CD4-positive, alpha-beta T cell (primary cell): ENCODE results near the gene HABP2. TPM values are rescaled to one million over a fixed set of nuclear protein-coding genes. Genes with fewer than 3 reads are reported as not detected.

Experiments
- ATAC-seq: fragments of 200-7000 bp; cut with Tn5 transposase; one replicate; pipeline ENCODE4 v1.10.0; 2022; ENCODE audit warnings: mild to moderate bottlenecking; ENCODE audit not compliant: poor library complexity
- CTCF ChIA-PET: fragments of 350-600 bp; sonication (Branson Sonifier 250); formaldehyde crosslinking; loops from one replicate; lab custom pipeline; 2021; ENCODE audit warnings: antibody characterized with exemption, inconsistent platforms; lab: Charles Lee
- POLR2A ChIA-PET: fragments of 350-600 bp; sonication (Branson Sonifier 250); formaldehyde crosslinking; loops from one replicate; lab custom pipeline; 2021; ENCODE audit warnings: antibody characterized with exemption, inconsistent platforms; lab: Charles Lee
- DNase-seq, 14 experiments: peaks; one replicate each; pipeline ENCODE4 v3.0.0-alpha.2; 2013 to 2020; ENCODE audit warnings: mixed read lengths in 2 of 14
- H3K27ac ChIP-seq, 2 donors: one replicate each; pipeline versions ENCODE4 v1.5.1 to v1.7.0; 2013; ENCODE audit warnings: low read length in 2 of 2, low read depth in 1 of 2, mild to moderate bottlenecking in 1 of 2
- H3K27me3 ChIP-seq, 2 experiments: 1 replicate in 1 of 2; 2 replicates in 1 of 2; pipeline versions ENCODE4 v1.6.1 to v1.7.0; 2013; ENCODE audit warnings: low read length in 2 of 2, control low read depth in 1 of 2, mild to moderate bottlenecking in 1 of 2, moderate library complexity in 1 of 2; ENCODE audit not compliant: insufficient read depth in 2 of 2, control insufficient read depth in 1 of 2
- H3K36me3 ChIP-seq: one replicate; pipeline ENCODE4 v1.6.1; 2013; ENCODE audit warnings: low read length, control low read depth; ENCODE audit not compliant: insufficient read depth
- H3K4me1 ChIP-seq: one replicate; pipeline ENCODE4 v1.6.1; 2013; ENCODE audit warnings: low read length, control low read depth; ENCODE audit not compliant: insufficient read depth
- H3K4me3 ChIP-seq: one replicate; pipeline ENCODE4 v1.5.1; 2013; ENCODE audit warnings: mild to moderate bottlenecking, low read length, moderate library complexity
- H3K9me3 ChIP-seq, 2 experiments: 1 replicate in 1 of 2; 2 replicates in 1 of 2; pipeline versions ENCODE4 v1.6.1 to v1.7.0; 2013; ENCODE audit warnings: low read length in 2 of 2, mild to moderate bottlenecking in 2 of 2, control low read depth in 1 of 2, moderate library complexity in 1 of 2; ENCODE audit not compliant: control insufficient read depth in 1 of 2, insufficient read depth in 1 of 2
- H3K27ac Mint-ChIP-seq: one replicate; pipeline ENCODE4 v1.8.0; 2020; ENCODE audit warnings: mixed read lengths
- H3K27me3 Mint-ChIP-seq: one replicate; pipeline ENCODE4 v1.8.0; 2021; ENCODE audit warnings: mixed read lengths
- H3K36me3 Mint-ChIP-seq: one replicate; pipeline ENCODE4 v1.8.0; 2021; ENCODE audit warnings: low read depth, mixed read lengths
- H3K4me1 Mint-ChIP-seq: one replicate; pipeline ENCODE4 v1.8.0; 2021; ENCODE audit warnings: low read depth, mixed read lengths
- H3K4me3 Mint-ChIP-seq: one replicate; pipeline ENCODE4 v1.8.0; 2020; ENCODE audit warnings: mild to moderate bottlenecking, mixed read lengths
- H3K9me3 Mint-ChIP-seq: one replicate; pipeline ENCODE4 v1.8.0; 2020; ENCODE audit warnings: mixed read lengths
- intact Hi-C, 2 experiments: fragments of 100-400 bp; cut with DNase I in 1 of 2; cut with micrococcal nuclease in 1 of 2; formaldehyde crosslinking; loops; one replicate each; pipeline versions ENCODE4 v1.15.1 to v1.9.0; 2023 to 2025; cut with DNase I, micrococcal nuclease
- total RNA-seq, 174 experiments: library from RNA in 2 of 174; stranded (reverse) in 2 of 174; gene quantifications; one replicate each; pipeline ENCODE4 v1.2.3 and lab custom pipeline; 2021 to 2026
- TF ChIP-seq, protein P1 (sequence below): fragments of 200-600 bp; IDR thresholded peaks from one replicate; pipeline ENCODE4 v1.8.0; 2022; ENCODE audit warnings: antibody characterized with exemption, mild to moderate bottlenecking

HABP2 gene
- total RNA-seq, 2 experiments from 2014 or later, result not detected

DNA sequence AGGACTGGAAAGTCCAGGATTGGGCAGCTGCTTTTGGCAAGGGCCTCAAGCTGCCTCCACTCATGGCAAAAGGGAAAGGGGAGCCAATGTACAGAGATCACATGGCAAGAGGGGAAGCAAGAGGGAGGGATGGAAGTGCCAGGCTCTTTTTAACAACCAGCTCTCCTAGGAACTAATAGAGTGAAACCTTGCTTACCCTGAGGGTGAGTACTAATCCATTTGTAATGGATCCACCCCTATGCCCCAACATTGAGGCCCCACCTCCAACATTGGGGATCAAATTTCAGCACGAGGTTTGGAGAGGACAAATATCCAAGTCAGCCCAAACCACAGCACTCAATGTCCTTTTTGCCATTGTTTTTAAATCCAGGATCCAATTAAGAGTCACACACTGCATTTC lies 12.5 kb downstream of the HABP2 start:
- ChIA-PET POLR2A (no interaction called here), CTCF (no interaction called here)
- Mint-ChIP-seq H3K4me1 (peaks cover 4% of the 10 kb centered on the region), H3K27me3 (peaks cover 16% of the 10 kb centered on the region), H3K27ac (no peak overlapping the region), H3K36me3 (no peaks in the 10 kb centered on the region), H3K4me3 (no peak overlapping the region), H3K9me3 (no peaks in the 10 kb centered on the region)
- no peak overlapping the region for H3K27ac ChIP-seq
- H3K9me3 ChIP-seq, result peaks cover 0 to 4% of the 10 kb centered on the region in 2 experiments
- H3K4me1 ChIP-seq, result peaks cover 4% of the 10 kb centered on the region
- ATAC-seq, result no peak
- no peak overlapping the region for H3K4me3 ChIP-seq
- H3K27me3 ChIP-seq, result no peaks in the 10 kb centered on the region
- DNase-seq, result no peak
- TF ChIP-seq, protein P1, sequence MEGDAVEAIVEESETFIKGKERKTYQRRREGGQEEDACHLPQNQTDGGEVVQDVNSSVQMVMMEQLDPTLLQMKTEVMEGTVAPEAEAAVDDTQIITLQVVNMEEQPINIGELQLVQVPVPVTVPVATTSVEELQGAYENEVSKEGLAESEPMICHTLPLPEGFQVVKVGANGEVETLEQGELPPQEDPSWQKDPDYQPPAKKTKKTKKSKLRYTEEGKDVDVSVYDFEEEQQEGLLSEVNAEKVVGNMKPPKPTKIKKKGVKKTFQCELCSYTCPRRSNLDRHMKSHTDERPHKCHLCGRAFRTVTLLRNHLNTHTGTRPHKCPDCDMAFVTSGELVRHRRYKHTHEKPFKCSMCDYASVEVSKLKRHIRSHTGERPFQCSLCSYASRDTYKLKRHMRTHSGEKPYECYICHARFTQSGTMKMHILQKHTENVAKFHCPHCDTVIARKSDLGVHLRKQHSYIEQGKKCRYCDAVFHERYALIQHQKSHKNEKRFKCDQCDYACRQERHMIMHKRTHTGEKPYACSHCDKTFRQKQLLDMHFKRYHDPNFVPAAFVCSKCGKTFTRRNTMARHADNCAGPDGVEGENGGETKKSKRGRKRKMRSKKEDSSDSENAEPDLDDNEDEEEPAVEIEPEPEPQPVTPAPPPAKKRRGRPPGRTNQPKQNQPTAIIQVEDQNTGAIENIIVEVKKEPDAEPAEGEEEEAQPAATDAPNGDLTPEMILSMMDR, result no peak
- H3K36me3 ChIP-seq, result no peaks in the 10 kb centered on the region
- intact Hi-C loops, result no loop called here

DNA sequence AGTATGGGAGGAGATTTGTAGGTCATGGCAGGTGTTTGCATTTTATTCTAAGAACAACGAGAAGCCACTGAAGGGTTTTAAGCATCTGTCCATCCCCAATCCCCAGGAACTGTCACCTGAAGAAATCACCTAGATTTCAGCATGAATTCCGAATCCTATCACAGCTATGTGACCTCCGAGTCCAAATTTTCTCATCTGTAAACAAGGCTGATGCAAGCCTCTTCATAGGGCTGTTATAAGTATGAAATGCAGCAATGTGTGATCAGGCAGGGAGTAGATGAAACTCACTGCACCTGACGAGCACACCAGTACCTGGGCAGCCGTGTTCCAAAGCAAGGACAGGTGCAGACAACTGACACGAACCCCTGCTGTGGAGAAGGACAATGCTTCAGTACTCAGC lies 14.0 kb downstream of the HABP2 start:
- no peak for DNase-seq
- Histone ChIP-seq H3K27ac (no peak overlapping the region), H3K36me3 (no peaks in the 10 kb centered on the region), H3K4me1 (peaks cover 4% of the 10 kb centered on the region), H3K27me3 (no peaks in the 10 kb centered on the region), H3K9me3 (peaks cover 0 to 4% of the 10 kb centered on the region in 2 experiments), H3K4me3 (no peak overlapping the region)
- no peak overlapping the region for H3K27ac Mint-ChIP-seq
- no peaks in the 10 kb centered on the region for H3K36me3 Mint-ChIP-seq
- CTCF ChIA-PET, result no interaction called here
- H3K4me3 Mint-ChIP-seq, result no peak overlapping the region
- TF ChIP-seq, protein P1, result no peak
- peaks cover 4% of the 10 kb centered on the region for H3K4me1 Mint-ChIP-seq
- ATAC-seq, result no peak
- POLR2A ChIA-PET, result no interaction called here
- peaks cover 8% of the 10 kb centered on the region for H3K27me3 Mint-ChIP-seq
- no peaks in the 10 kb centered on the region for H3K9me3 Mint-ChIP-seq
- intact Hi-C loops, result no loop called here

DNA sequence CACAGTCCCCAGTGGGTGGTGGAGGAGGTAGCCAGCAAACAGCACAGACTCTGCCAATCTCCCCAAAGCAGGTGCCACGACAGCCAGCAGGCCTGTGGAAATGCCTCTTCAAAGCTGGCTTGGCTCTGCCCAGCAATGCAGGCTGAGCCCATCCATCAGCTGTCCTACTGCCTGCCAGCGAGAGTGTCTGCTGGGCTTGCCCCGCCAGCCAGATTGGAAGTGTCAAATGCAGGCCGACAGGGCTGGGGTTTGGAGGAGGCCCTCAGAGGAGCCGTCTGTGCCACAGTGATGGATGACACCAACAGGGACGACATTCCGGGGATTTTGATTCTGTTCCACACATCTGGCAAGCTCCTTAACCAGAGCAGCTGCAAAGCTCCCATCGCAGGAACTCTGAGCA lies 16.7 kb downstream of the HABP2 start:
- Histone ChIP-seq H3K36me3 (no peaks in the 10 kb centered on the region), H3K27ac (no peak overlapping the region), H3K27me3 (no peaks in the 10 kb centered on the region), H3K4me3 (no peak overlapping the region), H3K9me3 (peaks cover 0 to 4% of the 10 kb centered on the region in 2 experiments), H3K4me1 (no peaks in the 10 kb centered on the region)
- CTCF ChIA-PET, result no interaction called here
- H3K27me3 Mint-ChIP-seq, result no peaks in the 10 kb centered on the region
- H3K4me3 Mint-ChIP-seq, result no peak overlapping the region
- no peak for DNase-seq
- ATAC-seq, result no peak
- POLR2A ChIA-PET, result no interaction called here
- H3K4me1 Mint-ChIP-seq, result no peaks in the 10 kb centered on the region
- TF ChIP-seq, protein P1, result no peak
- intact Hi-C loops, result no loop called here
- no peak overlapping the region for H3K27ac Mint-ChIP-seq
- H3K36me3 Mint-ChIP-seq, result no peaks in the 10 kb centered on the region
- H3K9me3 Mint-ChIP-seq, result no peaks in the 10 kb centered on the region
